Peyer's patch (tissue), 4 donors: ENCODE results near the gene MAP3K5.

ENCODE experiments used
- POLR2A ChIP-seq, 2 donors: fragments of 450-650 bp; IDR thresholded peaks; one replicate each; pipeline ENCODE4 v1.5.1; 2017; ENCODE audit warnings: antibody characterized with exemption in 2 of 2, mild to moderate bottlenecking in 2 of 2, moderate library complexity in 2 of 2
- TF ChIP-seq, protein P1 (sequence below), 6 experiments: fragments of 450-650 bp in 4 of 6; fragments of 200-600 bp in 2 of 6; sonication (generic) in 1 of 6; IDR thresholded peaks; one replicate each; pipeline ENCODE4 v1.5.1; 2017 to 2019; ENCODE audit warnings: antibody characterized with exemption in 6 of 6, mild to moderate bottlenecking in 3 of 6, moderate library complexity in 1 of 6

DNA sequence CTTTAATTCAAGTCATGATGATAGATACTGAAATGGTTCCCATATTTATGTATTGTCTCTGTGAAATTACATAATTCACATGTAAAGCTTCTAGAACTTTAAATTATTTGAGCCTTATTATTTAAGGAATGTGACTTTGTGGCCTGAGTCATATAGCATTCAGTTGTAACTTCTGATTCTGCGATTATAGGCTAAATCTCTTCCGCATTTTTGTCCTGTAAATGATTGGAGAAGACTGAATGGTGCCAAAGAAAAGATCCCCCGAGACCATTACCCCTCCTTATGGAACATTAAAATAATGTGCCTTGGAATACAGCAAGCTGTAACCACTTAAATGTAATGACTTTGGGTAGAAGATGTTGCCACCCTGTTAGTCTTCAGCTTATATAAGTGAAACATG lies 178.8 kb downstream of the MAP3K5 start:
- TF ChIP-seq, protein P1, sequence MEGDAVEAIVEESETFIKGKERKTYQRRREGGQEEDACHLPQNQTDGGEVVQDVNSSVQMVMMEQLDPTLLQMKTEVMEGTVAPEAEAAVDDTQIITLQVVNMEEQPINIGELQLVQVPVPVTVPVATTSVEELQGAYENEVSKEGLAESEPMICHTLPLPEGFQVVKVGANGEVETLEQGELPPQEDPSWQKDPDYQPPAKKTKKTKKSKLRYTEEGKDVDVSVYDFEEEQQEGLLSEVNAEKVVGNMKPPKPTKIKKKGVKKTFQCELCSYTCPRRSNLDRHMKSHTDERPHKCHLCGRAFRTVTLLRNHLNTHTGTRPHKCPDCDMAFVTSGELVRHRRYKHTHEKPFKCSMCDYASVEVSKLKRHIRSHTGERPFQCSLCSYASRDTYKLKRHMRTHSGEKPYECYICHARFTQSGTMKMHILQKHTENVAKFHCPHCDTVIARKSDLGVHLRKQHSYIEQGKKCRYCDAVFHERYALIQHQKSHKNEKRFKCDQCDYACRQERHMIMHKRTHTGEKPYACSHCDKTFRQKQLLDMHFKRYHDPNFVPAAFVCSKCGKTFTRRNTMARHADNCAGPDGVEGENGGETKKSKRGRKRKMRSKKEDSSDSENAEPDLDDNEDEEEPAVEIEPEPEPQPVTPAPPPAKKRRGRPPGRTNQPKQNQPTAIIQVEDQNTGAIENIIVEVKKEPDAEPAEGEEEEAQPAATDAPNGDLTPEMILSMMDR (IDR thresholded peaks at IDR 0.05), result no peak
- no peak for TF ChIP-seq POLR2A (IDR thresholded peaks at IDR 0.05)
